Measurements from ENCODE around the gene SPR. TPM values are rescaled to one million over a fixed set of nuclear protein-coding genes. Genes with fewer than 3 reads are reported as not detected.

SPR gene
- total and polyA plus RNA-seq, 9 of the 15 experiments (the other 6 are each of a cell fraction or from before 2014, with no cell fraction given): 7.7 to 38.3 (median 26.3) TPM

GRCh38 chr2:72895759-72896281, 8.6 kb downstream of the SPR start (continued):
- TF ChIP-seq CHD4 (IDR thresholded peaks at IDR 0.05; ENCODE audit: insufficient read depth, insufficient replicate concordance, low read depth, low read length, poor library complexity, severe bottlenecking): no peak

GRCh38 chr2:72896446-72896845, 9.2 kb downstream of the SPR start:
- Histone ChIP-seq H2AFZ (ENCODE audit: low read depth, low read length) (no peak overlapping the region), H3K4me1 (replicated peaks in 1 of 2; ENCODE audit: control insufficient read depth in 2 of 2, insufficient read depth in 2 of 2, low read length in 2 of 2) (peaks cover 5 to 6% of the 10 kb centered on the region in 2 experiments; a peak in 3 of 5 replicates), H3K9me1 (ENCODE audit: control insufficient read depth, insufficient read depth, low read length) (no peaks in the 10 kb centered on the region), H3K4me3 (no peak overlapping the region), H3K9me3 (replicated peaks; ENCODE audit: control insufficient read depth, insufficient read depth, low read depth, low read length) (no peaks in the 10 kb centered on the region), H4K20me1 (replicated peaks; ENCODE audit: control insufficient read depth, insufficient read depth, low read length) (peaks cover 11% of the 10 kb centered on the region), H3K79me2 (ENCODE audit: control insufficient read depth, insufficient read depth, low read length) (no peaks in the 10 kb centered on the region), H3K9ac (ENCODE audit: insufficient read depth in 1 of 2, low read depth in 2 of 2, low read length in 2 of 2) (no peak overlapping the region), H3K36me3 (ENCODE audit: control insufficient read depth, insufficient read depth, low read length) (peaks cover 10% of the 10 kb centered on the region; the same call in 1 of the 3 replicates), H3K4me2 (ENCODE audit: insufficient read depth, low read length) (no peak overlapping the region), H3K27ac (ENCODE audit: extremely low read depth, low read depth, low read length) (no peak overlapping the region), H3K27me3 (ENCODE audit: control insufficient read depth in 2 of 2, insufficient read depth in 2 of 2, low read length in 2 of 2) (peaks cover 4 to 45% of the 10 kb centered on the region in 2 experiments; a peak in 3 of 5 replicates)
- TF ChIP-seq NELFE (IDR thresholded peaks at IDR 0.05; ENCODE audit: insufficient read depth, insufficient read length): no peak
- no peak for TF ChIP-seq PRDM10 (IDR thresholded peaks at IDR 0.05; ENCODE audit: partially characterized antibody)
- no peak for TF ChIP-seq CREBBP (IDR thresholded peaks at IDR 0.05; ENCODE audit: low read depth, low read length)
- TF ChIP-seq PPARD (CRISPR knock-in tag; IDR thresholded peaks at IDR 0.05): no peak
- TF ChIP-seq NFYB (IDR thresholded peaks at IDR 0.05; ENCODE audit: extremely low read depth, insufficient read length): no peak
- CTCF ChIA-PET (ENCODE audit: low intra/inter-chr PET ratio): interaction anchor here (0.5 kb wide), 1 partner anchor 700 kb away, joined by 6 read pairs; no protein-coding TSS in a partner anchor
- DNase-seq (ENCODE audit: extremely low read depth in 1 of 4, low spot score in 3 of 4): no peak
- in situ Hi-C loops (cut with MboI) (no loop called here), intact Hi-C loops (cut with micrococcal nuclease) (no loop called here)
- 9% methylated on average over 4 of the region's 4 CpGs for WGBS (ENCODE audit: insufficient coverage, low coverage, missing lambda C conversion rate)
- FAIRE-seq: no peak
- ATAC-seq: no peak
- BruUV-seq (replicated peaks): no TSS peak
- POLR2A ChIA-PET: interaction anchor here (0.6 to 0.8 kb wide), 2 partner anchors 13 to 337 kb away, joined by 3 to 4 read pairs; partner anchors contain the start of gene PRADC1

Data from K562 (cell line).